Endothelial cell of umbilical vein (primary cell): ENCODE results near the gene FOXF1. TPM values are rescaled to one million over a fixed set of nuclear protein-coding genes. Genes with fewer than 3 reads are reported as not detected.

Experiments
- BruUV-seq: library from RNA; stranded (reverse); fragments of 400-500 nt; replicated peaks from 2 replicates; lab custom pipeline; 2021; lab: Mats Ljungman, UMichigan
- CTCF ChIA-PET: fragments of 300-600, 350-600 bp; sonication (Branson Sonifier 250); formaldehyde crosslinking; loops from one replicate; lab custom pipeline; 2021; ENCODE audit warnings: antibody characterized with exemption, inconsistent platforms; lab: Charles Lee
- POLR2A ChIA-PET: fragments of 300-600, 350-600 bp; sonication (Branson Sonifier 250); formaldehyde crosslinking; loops from one replicate; lab custom pipeline; 2021; ENCODE audit warnings: antibody characterized with exemption, inconsistent platforms; lab: Charles Lee
- DNase-seq: peaks from one replicate; pipeline ENCODE4 v3.0.0-alpha.2; 2011; ENCODE audit warnings: low read depth, low spot score
- FAIRE-seq: peaks from 2 replicates; lab custom pipeline; 2011; peaks lifted over from hg19 to GRCh38; lab: Jason Lieb, UNC
- H2AFZ ChIP-seq: 2 replicates; pipeline ENCODE4 v1.6.0; 2012; ENCODE audit warnings: low read depth, low read length, control low read depth, inconsistent platforms
- H3K27ac ChIP-seq: 2 replicates; pipeline ENCODE4 v1.5.1; 2011; ENCODE audit warnings: low read depth, mild to moderate bottlenecking, control low read depth, low read length, moderate library complexity; ENCODE audit not compliant: insufficient read depth
- H3K27me3 ChIP-seq, 2 experiments: 2 replicates each; pipeline versions ENCODE4 v1.6.0 to v1.6.1; 2011; ENCODE audit warnings: low read length in 2 of 2, mixed read lengths in 1 of 2; ENCODE audit not compliant: control insufficient read depth in 2 of 2, insufficient read depth in 2 of 2
- H3K36me3 ChIP-seq, 2 experiments: 2 replicates in 1 of 2; 3 replicates in 1 of 2; pipeline ENCODE4 v1.5.1; 2011; ENCODE audit warnings: low read length in 2 of 2, mild to moderate bottlenecking in 1 of 2, moderate library complexity in 1 of 2; ENCODE audit not compliant: control insufficient read depth in 2 of 2, insufficient read depth in 2 of 2; ENCODE audit errors: extremely low read depth in 1 of 2
- H3K4me1 ChIP-seq: 3 replicates; pipeline ENCODE4 v1.5.1; 2011; ENCODE audit warnings: mild to moderate bottlenecking, low read length; ENCODE audit not compliant: control insufficient read depth, insufficient read depth; ENCODE audit errors: extremely low read depth
- H3K4me2 ChIP-seq: 2 replicates; pipeline ENCODE4 v1.6.1; 2011; ENCODE audit warnings: low read length, control low read depth, mixed read lengths; ENCODE audit not compliant: insufficient read depth
- H3K4me3 ChIP-seq, 3 experiments: fragments of 200-600 bp in 1 of 3; sonication (generic), shearing (Covaris generic) in 1 of 3; replicated peaks in 1 of 3; 2 replicates each; pipeline ENCODE4 v1.5.1; 2011 to 2016; ENCODE audit warnings: control low read depth in 3 of 3, low read length in 3 of 3, mild to moderate bottlenecking in 2 of 3, inconsistent platforms in 1 of 3, low read depth in 1 of 3, moderate library complexity in 1 of 3; ENCODE audit not compliant: insufficient read depth in 1 of 3
- H3K79me2 ChIP-seq: 2 replicates; pipeline ENCODE4 v1.6.0; 2012; ENCODE audit warnings: low read length, inconsistent platforms; ENCODE audit not compliant: control insufficient read depth, insufficient read depth
- H3K9ac ChIP-seq: replicated peaks from 2 replicates; pipeline ENCODE3; 2011; ENCODE audit warnings: low read length, control low read depth; ENCODE audit not compliant: insufficient read depth; ENCODE audit errors: extremely low read depth
- H3K9me1 ChIP-seq: replicated peaks from 3 replicates; pipeline ENCODE4 v1.6.0; 2011; ENCODE audit warnings: mild to moderate bottlenecking, low read length; ENCODE audit not compliant: control insufficient read depth, insufficient read depth; ENCODE audit errors: extremely low read depth
- H3K9me3 ChIP-seq: replicated peaks from 2 replicates; pipeline ENCODE4 v1.5.1; 2012; ENCODE audit warnings: low read length, inconsistent platforms; ENCODE audit not compliant: control insufficient read depth, insufficient read depth
- H4K20me1 ChIP-seq: replicated peaks from 2 replicates; pipeline ENCODE3; 2011; ENCODE audit warnings: mild to moderate bottlenecking, low read length; ENCODE audit not compliant: control insufficient read depth, insufficient read depth; ENCODE audit errors: extremely low read depth
- CTCF ChIP-seq, 2 donors: IDR thresholded peaks; 1 replicate in 1 of 2; 2 replicates in 1 of 2; pipeline ENCODE4 v1.5.1; 2011; ENCODE audit warnings: low read length in 2 of 2, mild to moderate bottlenecking in 2 of 2, moderate library complexity in 2 of 2, control low read depth in 1 of 2, inconsistent platforms in 1 of 2, low read depth in 1 of 2; ENCODE audit not compliant: insufficient read depth in 1 of 2; ENCODE audit errors: extremely low read depth in 1 of 2
- EZH2 ChIP-seq: IDR thresholded peaks from 2 replicates; pipeline ENCODE4 v1.6.1; 2012; ENCODE audit warnings: borderline replicate concordance, low read depth, mild to moderate bottlenecking, moderate library complexity, low read length, inconsistent platforms; ENCODE audit not compliant: severe bottlenecking
- FOS ChIP-seq: IDR thresholded peaks from 2 replicates; pipeline ENCODE4 v1.6.1; 2011; ENCODE audit warnings: mild to moderate bottlenecking, low read length, moderate library complexity, borderline replicate concordance; ENCODE audit not compliant: insufficient read depth
- GATA2 ChIP-seq: IDR thresholded peaks from 2 replicates; pipeline ENCODE4 v1.7.0; 2011; ENCODE audit warnings: low read depth, mild to moderate bottlenecking, moderate library complexity, mixed read lengths, low read length; ENCODE audit not compliant: insufficient read length, insufficient read depth
- JUN ChIP-seq: IDR thresholded peaks from 2 replicates; pipeline ENCODE4 v1.6.1; 2011; ENCODE audit warnings: borderline replicate concordance, low read depth; ENCODE audit not compliant: insufficient read length, insufficient read depth
- MAX ChIP-seq: IDR thresholded peaks from 2 replicates; pipeline ENCODE4 v1.6.1; 2011; ENCODE audit not compliant: insufficient read depth, insufficient read length
- MYC ChIP-seq: IDR thresholded peaks from one replicate; pipeline ENCODE4 v1.6.1; 2011; ENCODE audit warnings: mild to moderate bottlenecking, low read depth, low read length
- POLR2A ChIP-seq: IDR thresholded peaks from 2 replicates; pipeline ENCODE4 v1.6.1; 2012; ENCODE audit warnings: low read depth, mild to moderate bottlenecking, control low read depth, low read length
- POLR2AphosphoS5 ChIP-seq: IDR thresholded peaks from 2 replicates; pipeline ENCODE4 v1.6.1; 2012; ENCODE audit warnings: low read depth, mild to moderate bottlenecking, control low read depth, low read length, moderate library complexity; ENCODE audit not compliant: insufficient read depth
- dilution Hi-C: fragments of 300-500 bp; cut with MboI; formaldehyde crosslinking; loops from one replicate; pipeline ENCODE4 v1.15.0; 2019; ENCODE audit warnings: low sequenced_read_pairs; ENCODE audit not compliant: extremely low pct_ligation_motif_present
- intact Hi-C: fragments of 100-400 bp; cut with micrococcal nuclease; formaldehyde crosslinking; loops from one replicate; pipeline ENCODE4 v1.10.0; 2022
- polyA plus RNA-seq, 4 experiments: library from polyadenylated mRNA; depleted of rRNA in 3 of 4; stranded (reverse) in 3 of 4; unstranded in 1 of 4; fragments of >200 nt; gene quantifications; 2 replicates each; pipeline versions ENCODE4 v1.2.1 to v1.2.3, GENCODE V29; 2011 to 2012; ENCODE audit warnings: missing spikeins in 1 of 4
- total RNA-seq: library from RNA; stranded (reverse); gene quantifications from 2 replicates; pipeline ENCODE4 v1.2.3, GENCODE V29; 2021

The FOXF1 gene
- total and polyA plus RNA-seq, 2 donors (not counting 3 experiments of a cell fraction or from before 2014, with no cell fraction given), result 1.0 to 1.1 TPM

GRCh38 chr16:86531191-86531545 is 20.8 kb downstream of the FOXF1 start:
- Histone ChIP-seq H3K4me1 (no peaks in the 10 kb centered on the region), H3K27me3 (no peaks in the 10 kb centered on the region), H3K9me1 (no peaks in the 10 kb centered on the region), H3K9me3 (no peaks in the 10 kb centered on the region), H4K20me1 (no peaks in the 10 kb centered on the region), H2AFZ (no peak overlapping the region), H3K9ac (no peak overlapping the region), H3K36me3 (no peaks in the 10 kb centered on the region), H3K4me2 (no peak overlapping the region), H3K4me3 (no peak overlapping the region), H3K27ac (no peak overlapping the region), H3K79me2 (no peaks in the 10 kb centered on the region)
- ChIA-PET CTCF (interaction anchor here (1.6 kb wide), 1 partner anchor 10 kb away, joined by 3 read pairs; no protein-coding TSS in a partner anchor), POLR2A (no interaction called here)
- intact Hi-C loops, result no loop called here
- dilution Hi-C loops, result no loop called here
- TF ChIP-seq GATA2 (no peak), JUN (no peak), FOS (no peak), EZH2 (no peak), MAX (no peak), CTCF (IDR thresholded peaks at IDR 0.05; ENCODE audit: extremely low read depth in 1 of 2, insufficient read depth in 1 of 2, low read depth in 1 of 2, low read length in 2 of 2) (no peak), POLR2AphosphoS5 (no peak), MYC (no peak), POLR2A (no peak)
- FAIRE-seq (no peak), DNase-seq (no peak)
- no TSS peak for BruUV-seq
